A549 (cell line): ENCODE data around the gene VN1R5.

Experiments
- CEBPB ChIP-seq, 2 experiments: fragments of >200 bp in 1 of 2; sonication (Bioruptor Twin) in 1 of 2; formaldehyde crosslinking in 1 of 2; IDR thresholded peaks; 2 replicates each; pipeline ENCODE4 v1.6.1; 2012 to 2016
- CHD2 ChIP-seq: fragments of 150-350 bp; IDR thresholded peaks from 2 replicates; pipeline ENCODE4 v1.6.1; 2014; ENCODE audit warnings: low read length; ENCODE audit not compliant: partially characterized antibody
- HDAC2 ChIP-seq: fragments of 200-600 bp; sonication (generic); IDR thresholded peaks from 2 replicates; pipeline ENCODE4 v1.6.1; 2016
- HEYL ChIP-seq: fragments of 250-450 bp; sonication (Bioruptor Pico); IDR thresholded peaks from 2 replicates; pipeline ENCODE4 v1.8.0; 2021; ENCODE audit warnings: mild to moderate bottlenecking, moderate library complexity
- JUN ChIP-seq, 2 experiments: fragments of >200 bp; sonication (Bioruptor Twin); formaldehyde crosslinking; IDR thresholded peaks; 2 replicates in 1 of 2; 3 replicates in 1 of 2; pipeline ENCODE4 v1.6.1; 2016 to 2017
- JUNB ChIP-seq: fragments of >200 bp; sonication (Bioruptor Twin); formaldehyde crosslinking; IDR thresholded peaks from 2 replicates; pipeline ENCODE4 v1.6.1; 2016
- PHF8 ChIP-seq: fragments of 200-600 bp; sonication (generic); IDR thresholded peaks from 2 replicates; pipeline ENCODE4 v1.6.1; 2016; ENCODE audit warnings: low read depth, mild to moderate bottlenecking, antibody characterized with exemption, moderate library complexity, borderline replicate concordance
- RFX5 ChIP-seq: fragments of 450-650 bp; IDR thresholded peaks from 2 replicates; pipeline ENCODE4 v1.7.1; 2014; ENCODE audit warnings: antibody characterized with exemption, mild to moderate bottlenecking, moderate library complexity
- TP53 ChIP-seq: fragments of 250-450 bp; sonication (Bioruptor Pico); IDR thresholded peaks from 2 replicates; pipeline ENCODE4 v1.5.0; 2021; ENCODE audit warnings: mild to moderate bottlenecking, moderate library complexity
- ZC3H11A ChIP-seq: fragments of 450-650 bp; IDR thresholded peaks from 2 replicates; pipeline ENCODE4 v1.6.1; 2014; ENCODE audit warnings: antibody characterized with exemption, mild to moderate bottlenecking
- TF ChIP-seq, protein P1 (sequence below): fragments of >200 bp; sonication (Bioruptor Twin); formaldehyde crosslinking; IDR thresholded peaks from 3 replicates; pipeline ENCODE4 v1.5.1; 2016
- TF ChIP-seq, protein P2 (sequence below): fragments of 200-600 bp; sonication (generic); IDR thresholded peaks from 2 replicates; pipeline ENCODE4 v1.6.1; 2016; ENCODE audit warnings: antibody characterized with exemption, mild to moderate bottlenecking, moderate library complexity
- TF ChIP-seq, protein P3 (sequence below): fragments of 250-450 bp; sonication (Bioruptor Pico); IDR thresholded peaks from 2 replicates; pipeline ENCODE4 v1.5.0; 2020; ENCODE audit warnings: low read depth, mild to moderate bottlenecking, moderate library complexity
- TF ChIP-seq, protein P4 (sequence below): IDR thresholded peaks from 2 replicates; pipeline ENCODE4 v1.6.1; 2012

DNA sequence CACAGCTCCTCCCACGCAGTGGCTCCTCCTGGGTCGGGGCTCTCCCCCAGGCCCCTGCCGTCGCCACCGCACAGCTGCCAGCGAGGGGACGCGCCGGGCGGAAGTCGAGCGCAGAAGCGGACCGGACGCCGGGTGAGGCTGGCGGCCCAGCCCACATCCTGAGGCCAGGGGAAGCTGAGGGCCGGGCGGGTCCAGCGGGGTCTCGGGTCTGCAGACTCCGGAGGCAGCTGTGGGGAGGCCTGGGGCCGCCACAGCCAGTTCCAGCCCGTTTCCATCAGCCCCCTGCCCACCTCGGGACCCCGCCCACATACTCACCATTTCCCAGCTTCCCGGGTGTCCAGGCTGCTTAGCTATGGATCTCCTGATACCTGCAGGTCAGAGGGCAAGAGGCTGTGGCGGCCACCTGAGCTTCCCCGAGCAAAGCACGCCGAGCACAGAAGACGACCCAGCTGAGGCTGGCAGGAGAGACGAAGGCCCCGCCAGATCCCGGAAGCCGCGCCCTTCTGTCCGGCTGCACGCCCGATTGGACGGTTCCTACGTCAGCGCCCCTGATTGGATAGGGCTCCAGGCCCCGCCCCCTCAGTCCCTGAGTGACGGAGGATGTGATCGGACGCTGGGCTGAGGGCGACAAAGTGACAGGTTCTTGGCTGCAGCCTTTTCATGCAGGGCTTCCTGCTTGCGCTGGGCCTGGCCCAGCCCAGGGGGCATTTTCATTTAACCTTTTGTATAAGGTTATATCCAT lies 45.3 kb upstream of the VN1R5 start:
- TF ChIP-seq HDAC2 (no peak), ZC3H11A (no peak), CEBPB (IDR thresholded peaks at IDR 0.05) (no peak), HEYL (no peak), PHF8 (peak; percentile 91), RFX5 (peak; percentile 79), JUNB (no peak), TP53 (CRISPR knock-in tag) (no peak), CHD2 (no peak), JUN (IDR thresholded peaks at IDR 0.05) (peak in 1 of 2 experiments; percentile 51; a peak in 2 of 5 replicates)
- TF ChIP-seq, protein P1, sequence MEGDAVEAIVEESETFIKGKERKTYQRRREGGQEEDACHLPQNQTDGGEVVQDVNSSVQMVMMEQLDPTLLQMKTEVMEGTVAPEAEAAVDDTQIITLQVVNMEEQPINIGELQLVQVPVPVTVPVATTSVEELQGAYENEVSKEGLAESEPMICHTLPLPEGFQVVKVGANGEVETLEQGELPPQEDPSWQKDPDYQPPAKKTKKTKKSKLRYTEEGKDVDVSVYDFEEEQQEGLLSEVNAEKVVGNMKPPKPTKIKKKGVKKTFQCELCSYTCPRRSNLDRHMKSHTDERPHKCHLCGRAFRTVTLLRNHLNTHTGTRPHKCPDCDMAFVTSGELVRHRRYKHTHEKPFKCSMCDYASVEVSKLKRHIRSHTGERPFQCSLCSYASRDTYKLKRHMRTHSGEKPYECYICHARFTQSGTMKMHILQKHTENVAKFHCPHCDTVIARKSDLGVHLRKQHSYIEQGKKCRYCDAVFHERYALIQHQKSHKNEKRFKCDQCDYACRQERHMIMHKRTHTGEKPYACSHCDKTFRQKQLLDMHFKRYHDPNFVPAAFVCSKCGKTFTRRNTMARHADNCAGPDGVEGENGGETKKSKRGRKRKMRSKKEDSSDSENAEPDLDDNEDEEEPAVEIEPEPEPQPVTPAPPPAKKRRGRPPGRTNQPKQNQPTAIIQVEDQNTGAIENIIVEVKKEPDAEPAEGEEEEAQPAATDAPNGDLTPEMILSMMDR = no peak
- TF ChIP-seq, protein P2, sequence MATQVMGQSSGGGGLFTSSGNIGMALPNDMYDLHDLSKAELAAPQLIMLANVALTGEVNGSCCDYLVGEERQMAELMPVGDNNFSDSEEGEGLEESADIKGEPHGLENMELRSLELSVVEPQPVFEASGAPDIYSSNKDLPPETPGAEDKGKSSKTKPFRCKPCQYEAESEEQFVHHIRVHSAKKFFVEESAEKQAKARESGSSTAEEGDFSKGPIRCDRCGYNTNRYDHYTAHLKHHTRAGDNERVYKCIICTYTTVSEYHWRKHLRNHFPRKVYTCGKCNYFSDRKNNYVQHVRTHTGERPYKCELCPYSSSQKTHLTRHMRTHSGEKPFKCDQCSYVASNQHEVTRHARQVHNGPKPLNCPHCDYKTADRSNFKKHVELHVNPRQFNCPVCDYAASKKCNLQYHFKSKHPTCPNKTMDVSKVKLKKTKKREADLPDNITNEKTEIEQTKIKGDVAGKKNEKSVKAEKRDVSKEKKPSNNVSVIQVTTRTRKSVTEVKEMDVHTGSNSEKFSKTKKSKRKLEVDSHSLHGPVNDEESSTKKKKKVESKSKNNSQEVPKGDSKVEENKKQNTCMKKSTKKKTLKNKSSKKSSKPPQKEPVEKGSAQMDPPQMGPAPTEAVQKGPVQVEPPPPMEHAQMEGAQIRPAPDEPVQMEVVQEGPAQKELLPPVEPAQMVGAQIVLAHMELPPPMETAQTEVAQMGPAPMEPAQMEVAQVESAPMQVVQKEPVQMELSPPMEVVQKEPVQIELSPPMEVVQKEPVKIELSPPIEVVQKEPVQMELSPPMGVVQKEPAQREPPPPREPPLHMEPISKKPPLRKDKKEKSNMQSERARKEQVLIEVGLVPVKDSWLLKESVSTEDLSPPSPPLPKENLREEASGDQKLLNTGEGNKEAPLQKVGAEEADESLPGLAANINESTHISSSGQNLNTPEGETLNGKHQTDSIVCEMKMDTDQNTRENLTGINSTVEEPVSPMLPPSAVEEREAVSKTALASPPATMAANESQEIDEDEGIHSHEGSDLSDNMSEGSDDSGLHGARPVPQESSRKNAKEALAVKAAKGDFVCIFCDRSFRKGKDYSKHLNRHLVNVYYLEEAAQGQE = no peak
- TF ChIP-seq, protein P3, sequence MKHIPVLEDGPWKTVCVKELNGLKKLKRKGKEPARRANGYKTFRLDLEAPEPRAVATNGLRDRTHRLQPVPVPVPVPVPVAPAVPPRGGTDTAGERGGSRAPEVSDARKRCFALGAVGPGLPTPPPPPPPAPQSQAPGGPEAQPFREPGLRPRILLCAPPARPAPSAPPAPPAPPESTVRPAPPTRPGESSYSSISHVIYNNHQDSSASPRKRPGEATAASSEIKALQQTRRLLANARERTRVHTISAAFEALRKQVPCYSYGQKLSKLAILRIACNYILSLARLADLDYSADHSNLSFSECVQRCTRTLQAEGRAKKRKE (CRISPR knock-in tag) = no peak
- TF ChIP-seq, protein P4, sequence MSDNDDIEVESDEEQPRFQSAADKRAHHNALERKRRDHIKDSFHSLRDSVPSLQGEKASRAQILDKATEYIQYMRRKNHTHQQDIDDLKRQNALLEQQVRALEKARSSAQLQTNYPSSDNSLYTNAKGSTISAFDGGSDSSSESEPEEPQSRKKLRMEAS = peak; percentile 63
